MM.1S (cell line): ENCODE data around the gene CRAT.

Source experiments
- EZH2 ChIP-seq: fragments of 300-600 bp; sonication (generic); optimal IDR thresholded peaks from 2 replicates; pipeline ENCODE3; 2017; ENCODE audit warnings: low read depth, mild to moderate bottlenecking, antibody characterized with exemption, low read length, mixed read lengths
- TF ChIP-seq, protein P1 (sequence below): fragments of 300-600 bp; sonication (generic); IDR thresholded peaks from 2 replicates; pipeline ENCODE4 v1.5.1; 2016; ENCODE audit warnings: antibody characterized with exemption, low read length, mixed read lengths

DNA sequence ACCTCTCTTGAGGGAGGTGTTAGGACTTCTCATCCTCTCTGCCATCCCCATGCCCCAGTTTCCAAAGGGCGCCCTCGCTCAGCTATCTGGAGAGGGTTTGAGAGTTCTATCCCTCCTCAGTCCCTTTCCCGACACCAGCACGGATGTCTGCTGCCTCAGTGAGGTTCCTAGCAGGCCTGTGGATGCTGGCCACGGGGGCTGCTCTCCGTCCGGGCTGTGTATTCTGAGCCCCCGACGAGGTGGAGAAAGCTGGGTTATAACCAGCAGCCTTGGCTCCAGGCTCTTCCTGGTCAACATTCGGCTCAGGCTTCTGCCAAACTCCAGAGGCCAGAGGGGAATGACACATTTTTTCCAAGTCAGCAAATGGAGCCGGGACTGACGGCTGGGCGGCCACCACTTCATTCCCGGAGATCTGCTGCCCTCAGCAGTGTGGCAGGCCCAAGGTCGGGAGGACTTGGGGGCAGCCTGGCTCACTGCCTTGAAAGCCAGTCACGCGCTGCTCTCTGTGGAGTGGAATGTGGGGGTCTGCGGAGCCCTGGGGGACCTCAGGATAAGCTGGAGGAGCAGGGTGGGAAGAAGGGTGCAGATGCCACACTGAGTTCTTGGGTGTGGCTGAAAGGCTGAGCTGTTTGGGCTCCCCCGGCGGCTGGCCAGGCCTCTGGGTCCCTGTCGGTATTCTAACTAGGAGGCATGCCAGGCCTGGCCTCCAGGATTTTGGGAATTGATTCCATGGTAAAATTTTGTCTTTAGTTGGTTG lies 28.1 kb upstream of the CRAT start:
- TF ChIP-seq, protein P1, sequence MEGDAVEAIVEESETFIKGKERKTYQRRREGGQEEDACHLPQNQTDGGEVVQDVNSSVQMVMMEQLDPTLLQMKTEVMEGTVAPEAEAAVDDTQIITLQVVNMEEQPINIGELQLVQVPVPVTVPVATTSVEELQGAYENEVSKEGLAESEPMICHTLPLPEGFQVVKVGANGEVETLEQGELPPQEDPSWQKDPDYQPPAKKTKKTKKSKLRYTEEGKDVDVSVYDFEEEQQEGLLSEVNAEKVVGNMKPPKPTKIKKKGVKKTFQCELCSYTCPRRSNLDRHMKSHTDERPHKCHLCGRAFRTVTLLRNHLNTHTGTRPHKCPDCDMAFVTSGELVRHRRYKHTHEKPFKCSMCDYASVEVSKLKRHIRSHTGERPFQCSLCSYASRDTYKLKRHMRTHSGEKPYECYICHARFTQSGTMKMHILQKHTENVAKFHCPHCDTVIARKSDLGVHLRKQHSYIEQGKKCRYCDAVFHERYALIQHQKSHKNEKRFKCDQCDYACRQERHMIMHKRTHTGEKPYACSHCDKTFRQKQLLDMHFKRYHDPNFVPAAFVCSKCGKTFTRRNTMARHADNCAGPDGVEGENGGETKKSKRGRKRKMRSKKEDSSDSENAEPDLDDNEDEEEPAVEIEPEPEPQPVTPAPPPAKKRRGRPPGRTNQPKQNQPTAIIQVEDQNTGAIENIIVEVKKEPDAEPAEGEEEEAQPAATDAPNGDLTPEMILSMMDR, result no peak
- no peak for TF ChIP-seq EZH2
